T-helper 2 cell (primary cell): ENCODE data around the gene PLCB4.
"Not testable (repeated sequence)": the region's sequence is repeated elsewhere in the genome, so short reads cannot be mapped to it uniquely, and the experiment has no call there.

Source experiments
- DNase-seq, 5 experiments: peaks; one replicate each; pipeline versions ENCODE4 v3.0.0 to v3.0.0-alpha.2; 2012 to 2022

Gene PLCB4

DNA sequence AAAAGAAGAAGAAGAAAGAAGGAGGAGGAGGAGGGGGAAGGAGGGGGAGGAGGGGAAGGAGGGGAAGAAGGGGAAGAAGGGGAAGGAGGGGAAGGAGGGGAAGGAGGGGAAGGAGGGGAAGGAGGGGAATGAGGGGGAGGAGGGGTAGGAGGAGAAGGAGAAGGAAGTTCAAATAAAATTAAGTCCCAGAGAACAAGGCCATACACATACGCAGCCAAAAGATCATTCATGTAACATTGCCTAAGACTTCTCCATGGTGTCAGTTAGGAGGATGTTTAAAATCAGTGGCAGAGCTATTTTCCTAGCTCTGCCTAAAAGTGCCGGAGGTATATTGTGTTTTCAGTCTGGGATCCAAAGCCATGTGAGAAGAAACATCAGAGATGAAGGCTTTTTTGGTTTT lies 75.8 kb downstream of the PLCB4 start:
- no peak for DNase-seq

DNA sequence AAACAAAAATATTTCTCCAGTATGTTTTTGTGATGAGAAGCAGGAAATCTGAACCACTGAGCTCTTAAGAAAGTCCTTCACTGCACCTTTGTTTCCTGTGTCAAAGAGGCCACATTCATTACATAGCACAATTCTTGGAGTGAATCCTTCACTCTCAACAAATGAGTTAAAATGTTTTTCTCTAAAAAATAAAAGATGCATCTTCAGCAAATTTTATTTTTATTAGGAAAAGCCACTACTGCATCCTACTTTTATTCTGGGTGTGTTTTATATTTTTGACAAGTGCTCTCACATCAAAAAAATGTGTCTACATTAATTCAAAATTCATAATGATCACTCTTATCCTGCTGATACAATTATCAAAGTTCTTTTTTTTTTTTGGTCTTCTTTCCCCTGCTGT lies 76.3 kb downstream of the PLCB4 start:
- DNase-seq, result no peak

DNA sequence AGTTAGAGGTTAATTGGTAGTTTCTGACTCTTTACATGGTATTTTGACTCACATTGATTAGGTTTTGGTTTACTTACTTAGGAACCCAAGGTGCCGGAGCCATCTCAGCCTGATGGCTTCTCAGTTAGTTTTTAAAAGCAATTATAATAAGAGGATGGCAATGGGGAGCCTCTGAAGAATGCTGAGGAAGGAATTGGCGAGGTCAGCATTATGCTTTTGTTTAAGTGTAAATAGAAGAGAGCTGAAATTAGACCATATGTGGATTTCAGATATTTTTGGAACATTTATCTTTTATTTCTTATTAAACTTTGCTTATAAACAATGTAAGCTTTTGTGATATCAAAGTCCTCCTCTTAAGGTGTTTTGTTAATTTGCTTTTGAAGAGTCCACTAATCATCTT lies 77.8 kb downstream of the PLCB4 start:
- no peak for DNase-seq

DNA sequence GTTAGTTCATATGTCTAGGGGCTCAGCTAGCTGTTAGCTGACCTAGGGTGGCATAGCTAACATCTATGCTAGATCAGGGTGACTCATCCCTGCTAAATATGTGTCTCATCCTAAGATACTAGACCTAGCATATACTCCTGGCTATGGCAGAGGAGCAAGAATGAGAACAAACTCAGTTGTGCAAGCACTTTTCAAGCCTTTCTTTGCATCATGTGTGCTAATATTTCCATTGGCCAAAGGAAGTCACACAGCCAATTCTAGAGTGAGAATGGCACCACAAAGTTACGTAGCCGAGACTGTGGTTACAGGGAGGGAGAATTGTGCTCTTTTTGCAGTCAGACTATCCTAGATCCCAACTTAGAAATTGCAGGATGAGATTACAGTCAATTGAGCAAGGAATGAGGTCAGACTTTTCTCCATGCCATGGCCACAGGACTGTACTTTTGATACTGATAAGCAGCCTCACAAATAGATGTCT lies 78.7 kb downstream of the PLCB4 start:
- DNase-seq, result no peak

DNA sequence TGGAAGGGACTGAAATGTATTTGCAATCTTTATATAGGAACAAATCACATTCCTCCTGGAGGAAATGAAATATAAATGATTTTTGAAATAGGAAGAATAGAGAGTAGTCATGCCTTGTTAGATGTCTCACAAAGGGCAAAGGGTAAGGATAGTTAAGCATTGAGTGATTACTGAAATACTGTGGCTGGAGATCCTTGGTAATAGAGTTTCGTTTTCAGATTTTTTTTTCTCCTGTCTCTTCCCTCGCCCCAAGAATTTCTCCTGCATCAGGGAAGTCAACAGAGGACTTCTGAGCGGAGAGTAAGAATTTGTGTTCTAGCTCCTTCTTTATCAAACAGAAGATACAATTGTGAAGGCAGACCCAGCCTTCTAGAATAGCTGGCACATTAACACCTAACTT lies 79.4 kb downstream of the PLCB4 start:
- no peak for DNase-seq

DNA sequence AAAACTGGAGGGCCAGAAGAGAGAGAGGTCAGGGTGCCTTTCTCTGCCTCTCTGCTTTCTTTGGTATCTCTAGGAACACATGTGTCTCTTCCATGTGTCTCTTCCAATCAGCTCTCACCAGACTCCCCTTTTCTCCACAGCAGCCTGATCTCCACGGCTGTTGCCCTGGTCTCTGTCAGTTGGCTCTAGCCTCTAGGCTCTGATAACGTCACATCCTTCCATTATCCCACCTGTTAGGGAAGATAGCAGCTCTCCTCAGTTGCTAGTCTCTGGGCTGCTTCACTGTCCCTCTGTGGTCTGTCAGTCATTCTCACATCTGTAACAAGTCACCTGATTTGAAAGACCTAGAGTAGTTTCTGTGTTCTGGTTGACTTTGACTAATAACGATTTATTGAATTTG lies 80.2 kb downstream of the PLCB4 start:
- DNase-seq, result no peak

DNA sequence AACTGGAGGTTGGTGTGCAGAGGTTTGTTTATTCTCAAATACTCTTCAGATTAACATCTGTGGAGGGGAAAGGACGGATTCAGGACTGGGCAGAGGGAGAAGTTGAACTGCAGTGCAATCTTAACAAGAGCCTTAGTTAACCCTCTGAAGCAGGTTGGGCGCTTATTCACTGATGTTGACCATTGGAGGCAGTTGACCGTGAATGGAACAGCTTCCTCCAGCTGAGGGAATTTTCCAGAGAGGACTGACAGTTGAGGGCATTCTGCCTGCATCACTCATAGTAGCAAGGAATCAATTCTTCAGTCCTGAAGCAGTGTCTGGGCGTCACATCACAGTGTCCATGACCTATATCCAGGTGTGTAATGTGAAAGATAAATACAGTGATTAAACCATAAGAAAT lies 80.9 kb downstream of the PLCB4 start:
- no peak for DNase-seq

DNA sequence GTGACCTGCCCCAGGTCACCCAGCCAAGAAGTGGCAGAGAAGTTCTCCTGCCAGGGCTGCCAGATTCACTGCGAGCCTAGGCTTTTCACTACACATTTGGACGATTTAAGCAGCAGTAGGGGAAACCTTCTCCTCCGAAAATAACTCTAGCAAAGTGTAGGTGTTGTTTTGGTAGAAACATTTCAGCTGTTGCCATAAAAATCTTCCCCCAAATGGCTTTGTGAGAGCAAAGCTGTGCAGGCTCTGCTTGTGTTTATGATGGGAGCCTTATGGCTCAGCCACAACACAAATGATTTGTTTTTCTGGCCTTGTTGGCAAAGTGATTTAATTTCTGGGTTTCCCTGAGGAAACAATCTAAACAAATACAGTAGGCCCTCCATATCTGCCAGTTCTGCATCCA lies 81.8 kb downstream of the PLCB4 start:
- no peak for DNase-seq

DNA sequence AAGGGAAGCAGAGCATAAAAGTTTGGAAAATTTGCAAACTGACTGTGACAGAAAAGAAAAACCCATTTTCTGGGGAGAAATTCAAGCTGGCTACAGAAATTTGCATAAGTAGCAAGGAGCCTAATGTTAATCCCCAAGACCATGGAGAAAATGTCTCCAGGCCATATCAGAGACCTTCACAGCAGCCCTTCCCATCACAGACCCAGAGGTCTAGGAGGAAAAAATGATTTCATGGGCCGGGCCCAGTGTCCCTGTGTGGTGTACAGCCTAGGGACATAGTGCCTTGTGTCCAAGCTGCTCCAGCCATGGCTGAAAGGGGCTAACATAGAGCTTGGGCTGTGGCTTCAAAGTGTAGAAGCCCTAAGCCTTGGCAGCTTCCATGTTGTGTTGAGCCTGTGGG lies 83.3 kb downstream of the PLCB4 start:
- DNase-seq, result not testable (repeated sequence)

DNA sequence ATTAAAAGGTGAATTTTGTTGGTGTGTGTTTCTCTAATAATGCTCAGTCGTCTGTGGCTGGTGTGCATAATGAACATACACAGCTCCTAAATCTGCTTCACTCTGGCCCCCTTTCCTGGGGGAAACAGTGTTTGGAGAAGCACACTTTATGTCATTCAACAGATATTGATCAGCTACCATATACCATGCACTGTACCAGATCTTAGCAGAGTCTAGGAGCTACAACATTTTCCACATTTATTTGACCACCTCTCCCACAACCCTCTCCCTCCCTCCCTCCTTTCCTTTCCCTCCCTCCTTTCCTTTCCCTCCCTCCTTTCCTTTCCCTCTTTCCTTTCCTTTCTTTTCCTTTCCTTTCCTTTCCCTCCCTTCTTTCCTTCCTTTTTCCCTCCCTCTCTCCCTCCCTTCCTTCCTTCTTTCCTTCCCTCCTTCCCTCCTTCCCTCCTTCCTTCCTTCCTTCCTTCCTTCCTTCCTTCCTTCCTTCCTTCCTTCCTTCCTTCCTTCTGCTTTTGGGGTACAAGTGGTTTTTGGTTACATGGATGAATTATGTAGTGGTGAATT lies 85.7 kb downstream of the PLCB4 start:
- no peak for DNase-seq

DNA sequence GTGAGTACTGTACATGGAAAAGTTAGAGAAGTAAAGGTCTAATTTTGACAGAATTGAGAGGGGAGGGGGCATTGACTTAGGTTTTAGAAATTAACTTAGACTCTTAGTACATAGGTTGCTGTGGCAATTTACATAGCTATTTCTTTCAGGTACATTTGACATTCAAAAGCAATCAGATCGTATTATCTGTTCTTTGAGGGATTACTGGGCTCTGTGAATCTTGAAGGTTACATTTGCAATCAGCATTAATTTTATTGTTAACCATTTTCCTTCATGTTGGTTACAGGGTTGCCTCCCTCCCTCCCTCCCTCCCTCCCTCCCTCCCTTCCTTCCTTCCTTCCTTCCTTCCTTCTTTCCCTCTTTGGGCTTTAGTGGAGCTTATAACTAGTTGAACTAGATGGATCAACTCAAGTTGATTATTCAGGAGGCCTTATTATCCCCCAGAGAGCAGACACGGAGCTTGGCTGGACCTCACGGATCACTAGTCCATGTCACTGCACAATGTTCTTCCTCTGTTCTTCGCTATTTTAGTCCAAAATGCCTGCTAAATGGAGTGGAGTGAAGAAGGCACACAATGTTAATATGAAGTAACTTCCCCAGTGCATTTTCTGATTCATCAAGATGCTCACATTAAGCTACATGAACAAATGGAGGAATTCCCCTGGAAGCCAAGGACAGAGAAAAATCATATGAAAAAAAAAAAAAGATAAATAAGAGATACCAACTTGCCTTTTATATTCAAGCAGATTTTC lies 87.8 kb downstream of the PLCB4 start:
- DNase-seq, result no peak

DNA sequence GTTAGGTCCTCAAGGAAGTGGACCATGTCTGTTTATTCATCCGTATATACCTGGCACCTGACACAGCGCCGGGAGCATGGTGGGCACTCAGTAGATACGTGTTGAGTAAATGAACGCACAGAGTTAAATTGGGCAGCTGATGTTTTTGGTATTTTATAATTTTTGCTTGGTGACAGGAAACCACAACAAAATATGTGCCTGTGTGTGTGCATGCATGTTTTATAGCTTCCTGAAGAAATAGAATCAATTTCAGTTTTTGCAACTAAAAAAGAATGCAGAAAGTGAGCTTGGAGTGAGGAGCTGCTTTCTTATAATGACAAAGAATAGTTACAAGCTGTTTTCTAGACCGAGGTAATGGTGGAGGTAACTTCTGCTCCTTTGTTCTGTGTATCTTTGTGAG lies 91.4 kb downstream of the PLCB4 start:
- no peak for DNase-seq

DNA sequence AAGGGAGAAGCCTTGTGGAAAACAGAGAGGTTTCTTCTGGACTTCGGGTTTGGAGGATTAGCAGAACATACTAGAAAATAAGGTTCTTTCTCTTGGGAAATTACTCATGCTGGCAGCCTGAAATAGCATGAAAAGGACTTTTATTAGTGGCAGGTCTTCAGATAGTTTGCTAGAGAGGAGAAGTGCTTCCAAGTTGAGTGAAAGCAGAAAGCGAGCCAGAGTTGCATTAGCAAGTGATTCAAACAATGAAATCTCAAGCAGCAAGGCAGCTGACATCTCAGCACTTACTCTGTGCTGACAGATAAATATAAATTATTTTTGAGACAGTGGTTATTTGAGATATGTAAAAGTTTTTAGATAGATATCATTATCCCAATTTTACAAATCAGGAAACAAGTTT lies 91.9 kb downstream of the PLCB4 start:
- DNase-seq, result no peak

DNA sequence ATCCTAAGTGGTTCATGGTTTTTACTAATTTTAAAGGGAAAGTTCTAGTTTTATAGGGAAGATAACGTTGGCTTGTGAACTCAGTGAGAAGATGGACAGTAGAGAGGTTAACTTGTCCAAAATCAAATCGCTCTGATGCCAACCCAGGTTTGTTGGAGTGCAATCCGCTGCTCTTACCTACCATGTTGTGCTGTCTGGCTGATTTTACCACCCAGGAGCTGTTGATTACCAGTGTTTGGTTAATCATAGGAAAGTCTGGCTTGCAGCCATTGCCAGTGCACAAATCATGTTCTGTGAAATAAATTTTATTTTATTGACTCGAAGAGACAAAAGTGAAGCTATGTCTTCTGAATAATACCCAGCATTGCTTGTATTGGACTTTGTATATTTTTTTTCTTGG lies 92.4 kb downstream of the PLCB4 start:
- DNase-seq, result no peak

DNA sequence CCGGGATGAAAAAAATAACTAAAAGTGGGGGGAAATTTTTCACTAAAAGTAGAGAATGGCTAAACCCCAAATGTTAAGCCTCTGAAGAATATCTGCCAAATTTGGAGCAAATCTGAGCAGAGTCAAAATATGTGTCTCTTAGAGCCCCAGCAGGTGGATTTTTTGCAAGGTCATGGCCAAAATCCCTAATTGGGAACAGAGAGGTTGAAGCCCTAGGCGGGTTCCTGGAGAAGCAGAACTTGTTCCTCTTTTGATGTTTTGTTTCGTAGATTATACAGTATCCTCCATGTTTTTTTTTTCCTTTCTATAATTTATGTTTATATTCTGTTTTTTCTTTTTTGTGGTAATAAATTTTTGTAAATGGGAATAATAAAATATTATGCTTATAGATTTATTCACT lies 94.4 kb downstream of the PLCB4 start:
- DNase-seq, result no peak

DNA sequence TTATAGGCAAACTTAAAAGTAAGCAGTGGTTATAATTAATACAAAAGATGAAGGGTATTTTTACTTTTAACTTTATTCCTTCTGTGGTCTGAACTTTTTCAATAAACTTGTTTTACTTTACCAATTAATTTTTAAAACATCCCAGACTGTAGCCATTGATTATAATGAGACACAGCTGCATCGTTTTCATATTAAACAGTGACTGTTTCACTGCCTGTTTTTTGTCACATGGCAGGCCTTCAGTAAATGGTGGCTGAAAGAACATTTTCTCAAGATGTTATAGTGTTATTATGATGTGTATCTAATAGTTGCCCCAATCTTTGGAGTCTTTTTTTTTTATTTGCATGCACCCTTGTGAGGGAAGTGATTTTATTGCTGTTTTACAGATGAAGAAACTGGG lies 95.1 kb downstream of the PLCB4 start:
- no peak for DNase-seq

DNA sequence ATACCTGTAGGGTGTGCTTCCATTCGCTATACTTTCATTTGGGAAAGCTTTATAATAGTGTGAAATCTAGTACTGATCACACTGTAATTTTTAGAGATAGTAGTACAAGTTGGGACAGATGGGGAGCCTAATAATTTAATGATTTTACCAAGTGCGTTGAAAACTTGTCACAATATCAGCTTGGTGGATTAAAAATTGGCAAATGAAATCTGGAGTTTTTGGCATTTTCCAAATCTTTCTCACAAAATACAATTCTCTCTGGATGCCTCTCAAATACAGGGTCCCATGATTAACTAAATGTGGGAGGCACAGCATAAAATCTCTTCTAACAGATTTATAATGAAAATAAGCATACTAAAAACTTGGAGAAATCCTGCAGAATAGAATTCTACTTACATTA lies 96.4 kb downstream of the PLCB4 start:
- DNase-seq, result no peak

DNA sequence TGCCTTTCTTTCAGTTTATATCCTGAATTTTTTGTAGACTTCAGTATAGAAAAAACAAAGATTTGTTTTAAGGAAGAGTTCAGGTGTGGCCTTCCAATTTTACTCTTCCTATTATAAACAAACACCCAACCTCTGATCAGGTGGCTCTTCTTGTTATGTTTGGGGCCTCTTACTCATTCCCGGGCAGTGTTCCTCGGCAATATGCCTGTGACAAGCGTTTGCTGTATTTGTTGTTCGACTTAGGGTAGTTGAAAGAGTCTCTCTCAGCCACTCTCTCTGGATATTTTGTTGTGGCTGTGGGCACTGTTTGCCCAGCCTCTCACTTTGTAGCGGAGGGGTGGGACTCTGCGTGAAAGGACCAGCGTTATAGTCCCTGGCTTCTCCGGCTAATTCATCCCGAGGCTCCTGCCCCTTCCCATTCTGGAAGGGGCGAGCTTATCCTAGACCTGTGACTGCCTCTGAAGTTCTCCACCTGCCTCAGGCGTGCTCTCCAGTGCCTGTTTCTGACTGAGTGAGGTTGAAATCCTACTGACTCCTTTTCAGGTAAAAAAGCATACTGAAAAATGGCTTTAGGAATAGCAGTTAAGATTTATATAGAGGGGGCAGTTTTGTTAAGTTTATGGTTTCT lies 97.4 kb downstream of the PLCB4 start:
- no peak for DNase-seq

DNA sequence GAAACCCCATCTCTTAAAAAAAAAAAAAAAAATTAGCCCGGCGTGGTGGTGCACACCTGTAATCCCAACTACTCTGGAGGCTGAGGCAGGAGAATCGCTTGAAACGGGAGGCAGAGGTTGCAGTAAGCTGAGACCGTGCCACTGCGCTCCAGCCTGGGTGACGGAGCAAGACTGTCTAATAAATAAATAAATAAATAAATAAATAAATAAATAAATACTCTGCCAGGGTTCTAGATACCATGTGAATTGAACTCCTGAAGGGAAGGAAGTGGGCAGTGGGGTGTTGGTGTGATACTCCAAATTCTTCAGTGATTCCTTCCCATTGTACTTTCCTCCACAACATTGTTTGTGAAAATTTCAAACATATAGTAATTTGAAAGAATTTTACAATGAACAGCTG lies 100.5 kb downstream of the PLCB4 start:
- DNase-seq, result no peak

DNA sequence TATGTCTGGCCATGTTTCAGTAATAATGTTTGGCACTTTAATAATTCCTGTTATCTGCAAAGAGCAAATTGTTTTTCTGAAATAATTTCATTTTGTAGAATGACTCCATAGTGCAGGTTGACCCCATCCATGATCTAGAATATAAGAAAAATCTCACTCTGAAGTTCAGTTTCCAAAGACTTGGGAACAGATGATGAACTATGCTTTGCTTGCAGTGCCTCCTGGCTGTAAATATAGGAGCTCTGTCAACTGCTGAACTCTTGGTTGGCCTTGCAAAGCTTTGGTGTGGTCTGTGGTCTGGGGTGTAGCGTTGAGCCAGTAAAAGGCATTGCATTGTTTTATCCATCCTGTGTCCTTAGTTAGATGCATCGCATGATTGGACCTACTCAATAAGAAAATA lies 104.0 kb downstream of the PLCB4 start:
- DNase-seq, result no peak

DNA sequence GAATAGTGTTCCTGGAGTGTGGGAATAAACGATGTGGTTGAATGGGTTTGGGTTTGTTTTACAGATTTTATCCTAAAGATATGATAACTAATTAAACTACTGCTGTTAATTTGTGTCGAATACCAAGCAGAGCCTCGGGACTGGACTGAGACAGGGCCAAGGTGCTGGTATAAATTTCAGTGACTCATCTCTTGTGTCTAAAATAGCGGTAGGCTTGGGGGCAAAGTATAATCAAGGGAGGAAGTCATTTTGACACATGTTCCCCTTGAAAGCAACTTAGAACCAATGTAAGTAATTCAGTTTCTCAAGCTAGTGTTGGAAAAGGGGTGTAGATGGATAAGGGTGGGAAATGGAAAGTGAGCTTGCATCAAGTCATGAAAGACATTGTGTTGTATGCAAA lies 108.4 kb downstream of the PLCB4 start:
- DNase-seq, result no peak

DNA sequence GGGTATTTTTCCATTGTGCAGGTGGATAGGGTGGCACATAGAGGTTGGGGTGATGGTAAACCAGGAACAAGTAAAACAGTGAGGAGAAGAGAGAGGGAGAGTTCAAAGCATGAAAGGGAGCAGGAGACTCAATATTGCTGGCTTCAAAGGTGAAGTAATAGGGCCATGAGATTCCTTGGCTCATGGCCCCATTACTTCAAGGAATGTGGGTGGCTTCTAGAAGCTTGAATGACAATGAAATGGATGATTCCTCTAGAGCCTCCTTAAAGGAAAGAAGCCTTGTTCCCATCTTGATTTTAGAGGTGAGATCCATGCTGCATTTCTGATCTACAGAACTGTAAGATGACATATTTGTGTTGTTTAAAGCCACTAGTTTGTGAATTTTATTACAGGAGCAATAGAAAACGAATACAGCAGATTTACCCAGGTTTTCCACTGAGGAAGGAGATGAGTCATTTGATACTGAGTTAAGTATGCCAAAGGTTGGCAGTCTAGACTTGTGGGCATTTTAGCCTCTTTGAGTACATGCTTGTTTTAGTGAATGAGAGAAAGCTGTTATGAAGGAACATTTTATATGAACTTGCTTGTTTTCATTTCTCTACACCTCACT lies 110.4 kb downstream of the PLCB4 start:
- DNase-seq, result no peak

DNA sequence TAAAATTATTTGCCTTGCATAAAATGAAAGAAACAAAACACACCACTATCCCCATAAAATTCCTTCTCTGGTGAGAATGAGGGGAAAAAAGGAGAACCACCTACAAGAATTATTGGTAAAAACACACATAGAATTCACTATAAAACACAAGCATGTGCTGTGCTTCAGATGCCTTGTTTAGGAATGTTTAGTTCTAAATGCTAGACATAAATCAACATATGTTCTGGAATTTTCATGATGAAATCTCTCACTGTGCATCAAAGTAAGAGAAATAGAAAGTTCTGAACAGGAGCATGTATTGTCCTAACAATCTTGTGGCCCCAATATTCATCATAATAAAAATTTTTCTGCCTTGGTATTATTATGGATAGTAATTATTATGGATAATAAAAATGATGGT lies 111.0 kb downstream of the PLCB4 start:
- DNase-seq, result no peak
